Activated T-cell treated with anti-CD3 and anti-CD28 coated beads, Interleukin-2, amount 50 U/mL, for 1 hour (primary cell): ENCODE results near the gene RERE.
"Not testable (repeated sequence)": the region's sequence is repeated elsewhere in the genome, so short reads cannot be mapped to it uniquely, and the experiment has no call there.

Source experiments
- DNase-seq: peaks from one replicate; pipeline ENCODE4 v3.0.0-alpha.2; 2020

RERE gene

GRCh38 chr1:8712413-8713231, 104.8 kb downstream of the RERE start:
- no peak for DNase-seq

DNA sequence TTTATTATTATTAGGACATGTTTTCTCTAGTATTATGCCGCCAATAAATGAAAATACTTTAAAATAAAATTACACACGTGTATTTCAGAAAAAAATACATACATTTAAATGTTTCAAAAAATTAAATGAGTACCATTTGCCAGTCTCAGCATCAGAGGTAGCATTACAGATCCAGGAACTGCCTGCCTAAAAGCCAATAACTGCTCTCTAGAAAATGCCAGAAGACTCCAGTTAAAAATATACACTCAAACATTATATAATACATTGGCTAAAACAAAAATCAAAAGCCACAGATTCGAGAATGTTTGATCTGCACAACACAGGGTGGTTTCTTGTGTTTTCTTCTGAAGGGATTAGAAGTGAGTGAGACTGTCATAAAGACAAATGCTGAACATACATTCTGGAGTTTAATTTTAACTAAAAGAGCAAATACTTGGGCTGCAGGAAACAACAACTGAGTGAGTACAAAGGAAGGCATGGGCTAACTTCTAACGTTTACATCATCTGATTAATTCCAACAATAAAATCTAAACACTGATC, 105.5 kb downstream of the RERE start:
- no peak for DNase-seq

DNA sequence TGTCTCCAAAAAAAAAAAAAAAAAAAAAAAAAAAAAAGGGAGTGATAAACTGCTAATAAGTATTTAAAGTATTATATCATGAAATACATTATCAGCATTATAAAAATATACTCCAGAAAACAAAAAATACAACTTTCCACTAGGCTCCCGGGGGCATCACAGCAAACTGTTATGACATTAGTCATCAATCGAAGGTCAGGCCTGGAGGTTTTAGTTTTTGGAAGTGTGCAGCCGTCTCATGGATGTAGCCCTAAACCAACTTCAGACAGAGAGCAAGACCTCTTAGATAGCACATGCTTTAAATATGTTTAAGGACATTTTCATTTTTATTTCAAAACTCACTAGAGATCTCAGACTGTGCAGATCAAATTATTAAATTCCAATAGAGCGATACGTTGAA, 106.3 kb downstream of the RERE start:
- DNase-seq, result no peak

DNA sequence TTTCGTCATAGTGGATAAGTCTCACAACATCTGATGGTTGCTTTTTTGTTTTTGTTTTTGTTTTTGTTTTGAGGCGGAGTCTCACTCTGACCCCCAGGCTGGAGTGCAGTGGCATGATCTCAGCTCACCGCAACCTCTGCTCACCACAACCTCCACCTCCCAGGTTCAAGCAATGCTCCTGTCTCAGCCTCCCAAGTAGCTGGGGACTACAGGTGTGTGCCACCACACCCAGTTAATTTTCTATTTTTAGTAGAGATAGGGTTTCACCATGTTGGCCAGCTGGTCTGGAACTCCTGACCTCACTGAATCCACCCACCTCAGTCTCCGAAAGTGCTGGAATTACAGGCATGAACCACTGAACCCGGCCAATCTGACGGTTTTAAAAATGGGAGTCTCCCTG, 109.2 kb downstream of the RERE start:
- no peak for DNase-seq

- DNase-seq, result no peak
These were observed 110.4 kb downstream of the RERE start for GRCh38 chr1:8706995-8707396.

- no peak for DNase-seq
These were observed 111.1 kb downstream of the RERE start for GRCh38 chr1:8706291-8706690.

DNA sequence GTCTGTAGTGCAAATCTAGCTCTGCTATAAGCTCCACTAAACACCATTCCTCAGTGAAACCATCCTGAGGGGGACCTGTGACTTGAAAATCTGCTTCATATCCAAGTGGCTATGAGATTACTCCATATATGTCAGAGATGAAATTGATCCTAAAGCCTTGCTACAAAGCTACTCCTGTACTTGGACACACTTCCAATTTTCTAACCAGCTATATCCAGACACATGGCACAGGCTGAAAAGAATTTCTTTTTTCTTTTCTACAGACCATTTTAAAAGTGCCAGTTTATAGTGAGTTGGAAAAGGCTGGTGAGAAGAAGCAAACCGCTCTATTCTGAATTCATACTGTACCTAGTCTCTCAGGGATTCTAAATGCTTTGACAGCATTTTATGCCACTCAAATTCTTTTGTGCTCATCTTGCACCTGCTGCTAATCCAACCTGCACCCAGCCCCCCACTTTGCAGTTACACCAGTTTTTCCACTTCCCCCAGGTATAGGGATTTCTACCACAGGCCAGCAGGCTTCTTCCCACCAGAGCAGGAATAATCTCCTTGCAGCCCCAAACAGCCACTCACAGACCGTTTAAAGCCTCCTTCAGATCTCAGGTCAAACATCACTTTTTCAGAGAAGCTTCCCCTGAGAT, 112.5 kb downstream of the RERE start:
- DNase-seq, result no peak

GRCh38 chr1:8702850-8703810, 114.3 kb downstream of the RERE start:
- peak; percentile 56 for DNase-seq

DNA sequence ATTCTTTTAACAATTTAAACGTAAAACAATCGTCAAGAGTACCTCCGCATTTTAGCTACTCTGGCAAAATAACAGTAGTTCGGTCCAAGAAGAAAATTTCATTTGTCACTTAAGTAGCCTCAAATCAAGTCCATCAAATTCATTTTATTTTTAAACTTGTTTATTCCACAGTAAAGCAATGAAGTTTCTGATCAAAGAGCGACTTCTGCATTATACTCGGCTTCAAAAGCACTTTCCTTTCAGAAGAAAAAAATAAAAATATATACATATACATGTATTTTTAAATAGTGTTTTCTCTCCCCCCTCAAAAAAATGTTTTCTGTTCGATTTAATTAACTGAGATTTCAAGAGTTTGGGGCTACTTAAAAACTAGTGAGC, 115.0 kb downstream of the RERE start:
- no peak for DNase-seq

DNA sequence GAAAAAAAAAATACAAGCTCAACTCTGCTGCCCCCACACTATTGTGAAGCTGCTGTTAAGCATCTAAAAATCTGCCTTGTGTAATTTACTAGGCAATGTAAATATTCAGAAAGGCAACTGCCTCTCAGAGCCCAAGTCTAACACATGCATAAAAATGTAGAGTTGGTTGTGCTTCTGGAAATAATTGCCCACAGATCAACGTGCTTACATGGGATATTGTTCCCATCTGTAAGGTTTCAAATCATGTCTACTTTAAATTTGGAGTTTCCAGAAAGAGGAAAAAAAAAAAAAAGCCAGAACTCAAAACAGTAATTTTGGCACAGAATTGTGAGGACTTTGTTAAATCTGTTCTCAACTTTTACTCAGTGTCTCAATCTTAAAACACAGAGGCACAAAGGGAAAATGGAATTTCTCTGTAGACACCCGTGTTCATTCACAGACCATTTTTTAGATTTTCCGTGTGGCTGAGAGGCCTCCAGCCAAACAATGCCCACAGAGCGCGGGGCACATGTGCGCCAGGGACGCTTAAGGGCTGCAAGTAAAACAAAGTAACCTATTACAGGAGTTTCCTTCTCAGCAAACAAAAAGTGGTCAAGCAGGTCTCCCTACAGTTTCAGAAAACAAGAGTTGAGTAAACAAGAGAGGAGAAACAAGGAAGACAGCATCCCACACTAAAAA, 115.5 kb downstream of the RERE start:
- no peak for DNase-seq

DNA sequence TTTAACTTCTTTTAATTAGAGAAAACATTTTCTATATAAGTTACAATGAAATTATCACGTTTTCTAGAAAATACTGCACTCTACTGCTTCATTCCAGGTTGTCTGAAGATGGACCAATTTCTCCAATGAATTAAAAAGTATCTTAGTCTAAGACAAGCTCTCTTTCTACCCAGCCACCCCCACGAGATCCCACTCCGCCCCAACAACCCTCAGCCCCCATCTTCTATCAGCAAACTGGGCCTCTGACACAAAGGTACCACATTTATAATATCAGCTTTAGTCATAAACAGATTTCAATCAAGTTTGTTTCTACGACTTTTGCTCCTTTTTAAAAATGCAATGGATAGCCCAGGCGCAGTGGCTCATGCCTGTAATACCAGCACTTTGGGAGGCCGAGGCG, 117.8 kb downstream of the RERE start:
- no peak for DNase-seq

- DNase-seq, result no peak
These were observed 118.4 kb downstream of the RERE start for GRCh38 chr1:8698937-8699447.

DNA sequence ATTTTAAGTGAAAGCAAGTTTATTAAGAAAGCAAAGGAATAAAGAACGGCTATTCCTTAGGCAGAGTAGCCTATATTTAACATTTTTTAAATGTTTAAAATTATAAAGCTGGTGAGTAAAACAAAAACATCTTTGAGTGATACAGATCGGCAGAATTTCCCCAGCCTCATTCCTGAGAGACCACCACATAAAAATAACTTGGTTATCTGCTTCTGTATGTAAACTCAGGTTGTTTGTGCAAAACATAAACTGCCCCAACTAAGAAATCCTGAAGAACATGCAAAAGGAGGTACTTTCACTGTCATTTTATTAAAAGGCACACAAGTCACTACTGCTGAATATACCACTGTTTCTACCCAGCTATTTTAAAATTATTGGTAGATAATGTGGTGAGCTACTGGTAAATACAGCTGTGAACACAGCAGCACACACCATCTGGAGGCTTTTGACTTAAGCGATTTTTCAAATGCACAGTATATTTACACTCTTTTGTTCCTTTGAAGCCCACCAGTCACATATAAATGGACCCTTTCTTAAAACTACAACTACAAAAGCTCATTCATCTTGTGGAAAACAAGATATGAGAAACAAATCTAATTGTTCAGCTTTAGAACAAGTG, 119.3 kb downstream of the RERE start:
- no peak for DNase-seq

- not testable (repeated sequence) for DNase-seq
These were observed 122.0 kb downstream of the RERE start for GRCh38 chr1:8695442-8695841.

GRCh38 chr1:8693107-8693506, 124.3 kb downstream of the RERE start:
- DNase-seq, result no peak

DNA sequence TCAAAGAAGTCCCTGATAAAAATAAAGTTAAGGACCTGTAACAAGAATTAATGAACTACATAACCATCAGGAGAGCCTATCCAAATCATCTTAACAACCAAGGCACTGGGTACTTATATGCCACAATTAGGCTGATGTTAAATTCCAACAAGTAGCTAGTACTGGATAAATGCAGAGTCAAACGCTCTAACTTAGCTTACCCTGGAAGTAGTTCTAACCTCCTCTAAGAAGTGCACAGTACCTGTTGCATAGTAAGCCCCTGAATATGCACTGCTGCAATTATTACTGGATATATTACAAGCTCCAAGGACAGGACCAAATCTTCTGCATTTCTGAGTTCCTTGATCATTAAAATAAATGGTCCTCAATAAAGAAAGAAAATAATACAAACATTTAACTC, 125.8 kb downstream of the RERE start:
- no peak for DNase-seq

DNA sequence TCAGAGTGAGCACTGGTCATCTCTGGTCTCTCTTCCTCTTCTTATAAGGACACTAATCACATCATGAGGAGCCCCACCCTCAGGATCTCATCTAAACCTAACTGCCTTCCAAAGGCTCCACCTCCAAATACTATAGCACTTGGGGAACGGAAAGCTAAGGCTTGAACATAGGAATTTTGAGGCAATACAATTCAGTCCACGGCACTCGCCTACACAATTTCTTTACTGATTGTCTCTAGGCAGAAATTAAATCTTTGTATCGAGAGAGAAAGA, 127.3 kb downstream of the RERE start:
- DNase-seq, result no peak

DNA sequence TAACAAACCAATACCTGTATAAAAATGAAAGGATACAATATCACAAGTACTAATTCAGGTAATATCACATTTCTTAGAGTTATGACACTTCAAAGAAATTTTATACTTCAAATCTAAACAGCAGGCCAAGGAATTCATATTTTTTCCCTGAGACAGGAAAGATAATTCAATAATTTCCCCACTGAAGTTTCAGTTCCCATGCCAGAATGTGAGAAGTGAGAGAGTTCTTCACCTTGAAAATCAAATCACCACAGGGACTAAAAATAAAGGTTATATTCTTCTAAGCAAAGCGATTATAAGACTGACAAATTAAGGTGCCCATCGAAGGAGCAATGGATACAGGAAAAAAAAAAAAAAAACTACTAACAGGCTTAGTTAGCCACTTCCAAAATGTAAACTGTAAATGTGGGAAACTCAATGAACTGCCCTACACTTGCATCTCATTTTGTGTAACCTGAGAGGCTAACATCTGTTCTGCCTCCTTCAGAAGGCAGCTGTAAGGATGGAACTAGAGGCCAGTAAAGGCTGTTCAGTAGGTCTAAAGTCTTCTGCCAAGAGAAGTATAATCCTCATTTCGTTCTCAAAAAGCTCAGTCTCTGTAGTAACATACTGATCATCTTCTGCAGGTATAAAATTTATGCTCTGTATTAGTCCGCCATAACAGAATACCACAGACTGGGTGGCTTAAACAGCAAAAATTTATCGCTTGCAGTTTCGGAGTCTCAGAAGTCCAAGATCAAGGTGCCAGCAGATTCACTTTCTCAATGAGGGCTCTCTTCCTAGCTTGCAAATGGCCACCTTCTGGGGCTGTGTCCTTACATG, 127.8 kb downstream of the RERE start:
- DNase-seq, result no peak

DNA sequence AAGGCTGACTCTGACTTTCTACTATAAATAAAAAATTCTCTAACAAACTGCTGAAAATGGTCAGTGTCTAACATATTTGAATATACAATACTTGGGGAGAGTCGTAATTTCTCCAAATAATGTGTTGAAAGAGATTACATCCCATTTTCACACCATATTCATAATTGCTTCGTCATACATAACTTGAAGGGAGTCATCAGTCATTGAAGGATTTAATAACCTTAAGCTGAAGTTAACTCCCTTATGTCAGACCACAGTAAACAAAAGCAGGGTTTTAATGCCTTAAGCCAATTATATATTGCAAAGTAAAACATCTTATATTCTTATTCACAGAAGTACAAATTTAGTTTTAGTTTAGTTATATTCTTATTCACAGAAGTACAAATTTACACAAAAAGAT, 129.9 kb downstream of the RERE start:
- no peak for DNase-seq

DNA sequence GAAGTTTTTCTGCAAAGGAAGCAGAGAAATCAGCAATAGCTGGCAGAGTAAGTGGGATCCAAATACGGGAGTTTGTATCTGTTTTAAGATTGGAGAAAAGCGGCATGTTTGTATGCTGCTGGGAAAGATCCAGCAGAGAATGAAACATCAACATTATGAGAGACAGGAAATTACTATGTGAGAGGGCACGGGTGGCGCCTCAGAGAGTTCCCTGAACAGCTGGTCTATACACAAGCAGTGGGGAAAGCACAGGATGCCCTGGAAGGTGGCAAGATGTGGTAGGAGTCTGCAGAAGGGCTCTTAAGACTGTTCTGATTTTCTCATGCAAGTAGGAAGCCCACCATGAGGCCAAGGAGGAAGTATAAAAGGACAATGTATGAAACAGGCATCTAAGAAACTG, 130.4 kb downstream of the RERE start:
- no peak for DNase-seq

- no peak for DNase-seq
These were observed 132.0 kb downstream of the RERE start for GRCh38 chr1:8685463-8685862.
